Glomerular endothelial cell (primary cell): Measurements from ENCODE around the gene C10orf88. TPM values are rescaled to one million over a fixed set of nuclear protein-coding genes. Genes with fewer than 3 reads are reported as not detected.
"Not testable (repeated sequence)": the region's sequence is repeated elsewhere in the genome, so short reads cannot be mapped to it uniquely, and the experiment has no call there.

Experiments used
- DNase-seq: peaks from one replicate; pipeline ENCODE4 v3.0.0-alpha.2; 2011; ENCODE audit warnings: low read depth, low spot score; ENCODE audit errors: extremely low read depth
- total RNA-seq: library from RNA; depleted of rRNA; stranded (reverse); fragments of >200 nt; gene quantifications from 2 replicates; pipeline ENCODE4 v1.2.3, GENCODE V29; 2015

C10orf88 gene
- total RNA-seq, 1 donor from 2014 or later, result 9.6 TPM

- no peak for DNase-seq
Measured at GRCh38 chr10:122966879-122967278, 12.9 kb upstream of the C10orf88 start.

DNA sequence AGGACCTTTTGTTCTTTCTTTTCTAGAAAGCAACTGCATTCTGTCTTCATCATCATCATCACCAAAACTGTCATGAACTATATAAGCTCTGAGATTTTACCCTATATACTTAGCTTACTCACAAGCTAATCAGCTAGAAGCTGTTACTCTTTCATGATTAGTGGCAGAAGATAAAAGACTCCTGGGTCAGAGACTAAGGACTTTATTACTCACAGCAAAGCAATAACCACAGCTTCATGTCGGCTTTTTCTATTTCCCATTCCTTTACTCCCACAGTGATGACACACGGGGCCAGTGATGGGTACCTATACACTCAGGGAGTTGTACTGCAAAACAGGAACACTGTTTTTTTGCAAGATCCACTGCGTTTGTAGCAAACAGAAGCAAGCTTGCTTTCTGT lies 8.4 kb upstream of the C10orf88 start:
- DNase-seq, result no peak

GRCh38 chr10:122957474-122957873 lies 3.4 kb upstream of the C10orf88 start:
- DNase-seq, result no peak

DNA sequence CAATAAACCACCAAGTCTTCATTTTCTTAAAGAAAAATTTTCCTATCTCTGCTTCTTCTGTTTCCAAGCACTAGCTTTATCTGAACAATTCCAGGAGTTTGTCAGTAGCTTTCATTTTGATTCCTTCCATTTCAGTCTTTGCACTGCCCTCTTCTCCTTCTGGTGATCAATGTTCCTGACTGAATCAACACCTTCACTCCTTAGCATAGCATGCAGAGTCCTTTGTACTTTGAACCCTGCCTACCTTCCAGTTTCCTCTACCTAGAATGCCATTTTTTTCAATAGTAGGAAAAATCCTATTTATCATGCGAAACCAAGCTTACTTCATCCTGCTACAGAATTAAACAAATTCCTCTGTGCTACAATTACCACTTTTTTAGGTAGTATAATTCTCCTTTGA lies 1.9 kb upstream of the C10orf88 start:
- DNase-seq, result no peak

- DNase-seq, result no peak
Measured at GRCh38 chr10:122954731-122955050, 664 bp upstream of the C10orf88 start.

- no peak for DNase-seq
Measured at GRCh38 chr10:122949296-122949695, 4.7 kb downstream of the C10orf88 start.

GRCh38 chr10:122939856-122940543 lies 14.0 kb downstream of the C10orf88 start:
- DNase-seq, result no peak

DNA sequence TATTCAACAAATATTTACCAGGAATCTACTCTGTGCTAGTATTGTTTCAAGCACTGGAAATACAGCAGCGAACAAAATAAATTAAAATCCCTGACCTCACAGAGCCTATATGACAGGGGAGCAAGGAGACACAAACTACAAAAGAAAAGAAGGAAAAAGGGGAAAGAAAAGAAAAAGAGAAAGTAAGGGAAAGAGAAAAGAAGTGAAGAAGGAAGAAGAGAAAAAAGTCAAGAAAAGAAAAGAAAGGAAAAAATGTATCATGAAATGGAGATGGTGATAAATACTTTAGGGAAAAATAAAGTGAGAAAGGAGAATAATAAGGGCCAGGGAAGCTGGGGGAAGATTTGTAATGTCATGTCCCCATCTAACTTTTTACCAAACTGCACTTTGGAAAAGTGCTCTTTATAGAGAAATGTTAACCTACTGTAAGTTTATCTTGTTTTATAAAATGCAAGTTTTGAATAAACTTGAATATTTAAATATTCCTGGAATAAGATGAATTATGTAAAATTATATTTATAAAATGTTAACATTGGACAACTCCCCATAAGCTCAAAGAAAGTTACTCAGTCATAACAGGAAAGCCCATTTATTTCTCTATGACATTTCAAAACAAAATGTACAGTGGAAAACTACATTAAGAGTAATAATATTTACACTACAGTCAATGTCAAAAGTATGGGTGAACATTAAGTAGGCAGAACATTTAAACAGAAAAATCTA lies 14.7 kb downstream of the C10orf88 start:
- no peak for DNase-seq

GRCh38 chr10:122931088-122931906 lies 22.7 kb downstream of the C10orf88 start:
- no peak for DNase-seq

- no peak for DNase-seq
Measured at GRCh38 chr10:122930140-122930539, 23.9 kb downstream of the C10orf88 start.

DNA sequence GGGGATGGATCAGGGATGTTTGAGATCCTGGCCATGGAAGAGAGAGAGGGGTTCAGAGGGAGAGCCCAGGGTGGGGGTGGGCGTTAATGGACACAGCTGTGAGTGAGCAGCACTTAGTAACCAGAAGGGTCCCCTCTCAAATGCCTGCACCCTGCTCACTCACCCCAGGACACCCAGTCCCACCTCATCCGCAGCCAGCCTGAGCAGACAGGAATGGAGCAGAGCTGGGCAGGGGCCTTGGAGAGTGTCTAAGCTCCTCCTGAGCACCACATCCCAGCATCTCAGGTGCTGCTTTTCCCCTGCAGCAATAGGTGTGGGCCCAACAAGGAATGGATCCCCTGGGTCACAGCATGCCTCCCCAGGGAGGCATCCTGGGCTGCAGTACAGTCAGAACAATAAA lies 38.3 kb downstream of the C10orf88 start:
- no peak for DNase-seq

DNA sequence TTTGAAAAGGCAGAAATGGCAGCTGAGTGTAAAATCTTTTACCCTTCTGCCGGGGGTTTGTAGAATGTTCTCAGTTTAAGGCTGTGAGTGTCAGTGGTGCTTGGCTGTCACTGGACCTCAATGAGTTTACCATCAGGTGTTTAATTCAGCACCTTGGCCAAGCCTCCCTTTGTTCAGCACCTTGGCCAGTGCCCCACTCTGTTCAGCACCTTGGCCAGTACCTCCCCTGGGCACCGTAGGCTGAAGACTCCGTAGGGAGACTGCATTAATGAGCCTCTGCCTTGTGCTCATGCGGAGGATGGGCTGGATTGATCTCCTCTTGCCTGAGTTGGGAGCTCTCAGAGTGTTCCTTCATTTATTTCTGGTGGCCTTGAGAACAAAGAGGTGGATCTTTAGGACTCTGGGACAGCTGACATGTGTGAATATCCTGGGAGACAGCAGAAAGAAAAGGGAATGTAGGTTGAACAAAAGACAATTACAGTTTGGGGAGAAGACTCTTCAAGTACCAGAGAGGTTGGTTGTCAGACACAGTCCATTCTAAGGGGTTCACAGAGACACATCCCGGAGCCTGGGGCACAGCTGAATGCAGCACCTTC lies 42.0 kb downstream of the C10orf88 start:
- no peak for DNase-seq

DNA sequence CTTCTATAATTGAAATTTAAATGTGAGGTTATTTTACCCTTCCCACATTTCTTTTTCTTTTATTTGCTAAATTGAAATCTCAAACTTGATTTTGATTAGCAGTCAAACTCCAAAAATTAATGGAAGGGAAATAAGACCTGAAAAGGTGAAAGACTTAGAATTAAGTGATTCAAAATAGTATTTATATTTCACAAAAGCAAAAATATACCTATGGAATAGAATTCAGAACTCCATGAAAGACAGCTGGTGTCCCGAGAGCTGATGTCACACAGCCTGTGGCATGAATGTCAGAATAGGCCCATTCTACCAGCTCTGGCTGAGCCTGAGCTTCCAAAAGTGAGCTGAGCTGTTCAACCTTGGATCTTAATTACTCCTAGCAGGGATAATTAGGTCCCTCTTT lies 43.7 kb downstream of the C10orf88 start, which contains the start of gene FAM24A:
Gene FAM24A, plus strand, starts transcription at position 301 of the 400 bp plus-strand sequence. CDS start 1,025 bp downstream, outside the sequence.
- DNase-seq, result no peak

- DNase-seq, result not testable (repeated sequence)
Measured at GRCh38 chr10:122903861-122904260, 50.2 kb downstream of the C10orf88 start.

GRCh38 chr10:122894261-122894944 lies 59.6 kb downstream of the C10orf88 start:
- DNase-seq, result no peak

DNA sequence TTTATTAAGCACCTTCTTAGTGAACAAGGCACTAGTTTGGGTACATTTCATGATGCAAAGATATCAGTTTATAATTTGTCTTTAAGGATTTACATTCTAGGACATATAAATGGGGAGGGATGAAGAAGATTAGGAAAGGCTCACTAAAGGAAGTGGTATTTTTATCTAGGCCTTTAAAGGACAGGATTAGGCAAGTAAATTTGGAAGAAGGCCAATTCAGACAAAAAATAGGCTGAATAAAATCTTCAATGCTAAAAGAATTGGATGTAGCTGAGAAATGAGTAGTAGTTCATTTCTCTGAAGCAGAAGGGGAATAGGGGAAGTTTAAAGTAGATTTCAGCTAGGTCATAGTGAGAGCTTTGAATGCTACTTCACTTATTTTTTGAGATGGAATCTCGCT lies 69.9 kb downstream of the C10orf88 start:
- DNase-seq, result no peak

DNA sequence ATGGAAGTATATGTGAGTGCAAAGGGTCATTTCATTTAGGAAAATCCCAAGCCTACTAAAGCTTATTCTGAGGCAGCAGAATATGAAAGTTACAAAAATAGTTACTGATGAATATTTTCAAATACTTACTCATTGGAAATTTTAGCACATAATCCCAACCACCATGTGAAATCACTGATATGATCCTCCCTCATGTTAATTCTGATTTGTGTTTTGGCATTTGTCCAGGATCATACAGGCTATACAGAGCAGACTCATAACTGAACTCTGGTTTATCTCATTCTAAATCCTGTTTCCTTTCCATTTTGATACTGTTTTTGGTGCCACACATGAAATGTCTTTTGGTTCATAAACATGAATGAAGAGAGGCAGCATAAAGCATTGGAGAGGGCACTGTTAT lies 71.3 kb downstream of the C10orf88 start:
- no peak for DNase-seq
